Subcutaneous abdominal adipose tissue (tissue), 5 donors: ENCODE measurements around the gene DBNDD1.
A peak's percentile ranks its signal among the peaks of the same experiment; 100 is the strongest.
"Not testable (repeated sequence)": the region's sequence is repeated elsewhere in the genome, so short reads cannot be mapped to it uniquely, and the experiment has no call there.

Experiments
- H3K27ac ChIP-seq: one replicate; pipeline ENCODE4 v1.7.0; 2013; ENCODE audit warnings: low read depth, mild to moderate bottlenecking, inconsistent platforms, low read length, moderate library complexity
- H3K27me3 ChIP-seq, 5 donors: one replicate each; pipeline ENCODE4 v1.7.0; 2013; ENCODE audit warnings: low read length in 5 of 5, inconsistent platforms in 1 of 5; ENCODE audit not compliant: control insufficient read depth in 5 of 5, insufficient read depth in 4 of 5
- H3K36me3 ChIP-seq, 5 donors: one replicate each; pipeline ENCODE4 v1.7.0; 2013; ENCODE audit warnings: low read length in 5 of 5; ENCODE audit not compliant: control insufficient read depth in 5 of 5, insufficient read depth in 5 of 5
- H3K4me1 ChIP-seq, 5 donors: one replicate each; pipeline ENCODE4 v1.7.0; 2013; ENCODE audit warnings: low read length in 5 of 5, mild to moderate bottlenecking in 3 of 5, moderate library complexity in 1 of 5; ENCODE audit not compliant: control insufficient read depth in 5 of 5, insufficient read depth in 5 of 5
- H3K4me3 ChIP-seq, 5 donors: one replicate each; pipeline ENCODE4 v1.7.0; 2013; ENCODE audit warnings: low read length in 5 of 5, low read depth in 1 of 5
- H3K9ac ChIP-seq, 5 donors: one replicate each; pipeline ENCODE4 v1.7.0; 2013; ENCODE audit warnings: low read length in 5 of 5, mild to moderate bottlenecking in 4 of 5, moderate library complexity in 3 of 5
- H3K9me3 ChIP-seq, 5 donors: one replicate each; pipeline ENCODE4 v1.7.0; 2013; ENCODE audit warnings: low read length in 5 of 5; ENCODE audit not compliant: control insufficient read depth in 5 of 5
- donor health status: healthy.
- donor health status: healthy.
- donor health status: healthy.
- donor health status: healthy.
- donor health status: healthy.

The DBNDD1 gene

DNA sequence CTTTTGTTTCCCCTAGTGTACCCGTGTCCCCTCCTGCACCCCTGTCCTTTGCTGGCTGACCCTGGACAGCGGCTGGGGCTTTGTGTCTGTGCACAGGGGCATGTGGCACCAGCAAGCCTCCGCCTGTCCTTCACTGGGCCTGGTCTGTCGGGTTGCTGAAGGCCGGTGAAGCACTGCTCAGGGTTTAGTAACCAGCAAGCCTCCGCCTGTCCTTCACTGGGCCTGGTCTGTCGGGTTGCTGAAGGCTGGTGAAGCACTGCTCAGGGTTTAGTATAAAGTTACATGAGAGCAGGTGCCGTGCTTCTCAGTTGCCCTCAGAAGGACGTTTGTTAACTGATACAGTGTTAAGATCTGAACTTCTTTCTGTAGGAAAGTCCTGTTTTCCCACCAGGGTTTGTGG, 36.9 kb downstream of the DBNDD1 start:
- no peak overlapping the region for H3K27ac ChIP-seq
- H3K9me3 ChIP-seq, result no peaks in the 10 kb centered on the region
- H3K36me3 ChIP-seq, result peaks cover 0 to 90% (median 74%) of the 10 kb centered on the region in 5 donors
- no peaks in the 10 kb centered on the region for H3K4me1 ChIP-seq
- no peak overlapping the region for H3K4me3 ChIP-seq
- no peak overlapping the region for H3K9ac ChIP-seq
- no peaks in the 10 kb centered on the region for H3K27me3 ChIP-seq

DNA sequence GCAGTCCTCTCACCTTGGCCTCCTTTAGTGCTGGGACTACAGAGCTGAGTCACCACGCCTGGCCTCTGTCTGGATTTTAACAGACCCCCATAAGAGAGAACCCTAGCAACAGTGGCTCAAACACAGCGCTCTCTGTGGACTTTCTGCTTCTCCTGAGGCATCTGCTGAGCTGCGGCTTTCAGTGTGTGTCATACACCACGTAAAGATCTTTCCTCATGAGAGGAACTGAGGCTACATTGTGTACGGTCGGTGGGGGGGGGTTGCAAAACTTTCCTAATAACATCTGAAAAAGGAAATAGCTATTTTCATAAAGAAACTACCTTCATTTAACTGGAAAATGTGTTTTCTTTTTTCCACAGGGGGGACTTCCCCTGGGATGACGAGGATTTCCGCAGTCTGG, 37.8 kb downstream of the DBNDD1 start:
- no peak overlapping the region for H3K4me3 ChIP-seq
- H3K9ac ChIP-seq, result no peak overlapping the region
- H3K9me3 ChIP-seq, result no peaks in the 10 kb centered on the region
- H3K36me3 ChIP-seq, result peaks cover 0 to 81% (median 65%) of the 10 kb centered on the region in 5 donors
- no peaks in the 10 kb centered on the region for H3K4me1 ChIP-seq
- H3K27ac ChIP-seq, result no peak overlapping the region
- H3K27me3 ChIP-seq, result no peaks in the 10 kb centered on the region

DNA sequence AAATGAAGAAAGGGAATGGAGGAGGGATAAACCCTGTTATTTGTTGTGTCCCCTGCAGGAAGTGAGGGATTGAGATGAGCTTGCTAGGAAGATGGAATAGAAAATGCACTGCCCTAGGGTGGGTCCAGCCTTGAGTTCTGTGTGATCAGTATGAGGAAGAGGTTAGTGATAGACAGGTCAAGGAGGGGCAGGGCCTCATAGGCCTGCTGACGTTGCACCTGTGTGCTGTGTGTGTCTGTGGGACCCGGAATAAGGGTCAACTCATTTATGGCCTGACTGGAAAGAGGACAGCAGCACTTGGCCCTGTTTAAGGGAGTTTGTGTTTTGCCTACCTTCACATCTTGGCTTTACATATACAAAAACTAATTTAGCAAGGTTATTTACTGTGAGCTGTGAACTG, 44.4 kb downstream of the DBNDD1 start:
- no peak overlapping the region for H3K27ac ChIP-seq
- peaks cover 0 to 3% (median 0%) of the 10 kb centered on the region in 5 donors for H3K9me3 ChIP-seq
- H3K36me3 ChIP-seq, result peaks cover 0 to 22% (median 15%) of the 10 kb centered on the region in 5 donors
- no peak overlapping the region for H3K4me3 ChIP-seq
- peaks cover 5 to 36% (median 27%) of the 10 kb centered on the region in 5 donors for H3K4me1 ChIP-seq
- no peaks in the 10 kb centered on the region for H3K27me3 ChIP-seq
- no peak overlapping the region for H3K9ac ChIP-seq

DNA sequence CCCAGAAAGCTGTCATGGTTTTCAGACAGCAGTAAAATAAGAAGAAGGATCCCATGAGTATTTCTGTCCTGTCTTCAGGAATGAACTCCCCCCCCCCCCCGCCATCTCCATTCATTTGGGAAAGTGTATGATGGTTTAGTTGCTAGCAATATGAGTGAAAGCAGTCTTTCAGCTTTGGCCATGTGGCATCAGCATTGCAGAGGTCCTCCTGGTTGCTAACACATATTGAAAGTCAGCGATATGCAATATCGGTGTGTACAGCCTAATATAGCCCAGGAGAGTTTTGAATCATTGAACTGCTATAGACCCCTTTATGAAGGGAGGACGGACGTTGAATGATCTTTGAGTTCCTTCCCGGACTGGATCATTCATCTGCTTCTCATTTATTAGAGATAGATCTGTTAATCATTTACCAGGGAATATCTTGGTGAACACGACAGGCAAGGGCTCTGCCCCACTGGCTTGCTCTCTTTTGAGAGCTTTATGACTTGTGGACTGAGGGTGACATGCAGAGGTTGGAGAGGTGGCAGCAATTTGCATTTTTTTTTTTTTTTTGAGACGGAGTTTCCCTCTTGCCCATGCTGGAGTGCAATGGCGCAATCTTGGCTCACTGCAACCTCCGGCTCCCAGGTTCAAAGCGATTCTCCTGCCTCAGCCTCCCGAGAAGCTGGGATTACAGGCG, 45.5 kb downstream of the DBNDD1 start:
- Histone ChIP-seq H3K9me3 (peaks cover 0 to 3% (median 0%) of the 10 kb centered on the region in 5 donors), H3K27ac (no peak overlapping the region), H3K9ac (peak overlapping the region in 3 of 5 donors; percentile 85 to 98 (median 93)), H3K4me1 (peaks cover 5 to 36% (median 27%) of the 10 kb centered on the region in 5 donors), H3K36me3 (peaks cover 0 to 12% (median 10%) of the 10 kb centered on the region in 5 donors), H3K27me3 (no peaks in the 10 kb centered on the region), H3K4me3 (peak overlapping the region in 4 of 5 donors; percentile 88 to 96 (median 89))

DNA sequence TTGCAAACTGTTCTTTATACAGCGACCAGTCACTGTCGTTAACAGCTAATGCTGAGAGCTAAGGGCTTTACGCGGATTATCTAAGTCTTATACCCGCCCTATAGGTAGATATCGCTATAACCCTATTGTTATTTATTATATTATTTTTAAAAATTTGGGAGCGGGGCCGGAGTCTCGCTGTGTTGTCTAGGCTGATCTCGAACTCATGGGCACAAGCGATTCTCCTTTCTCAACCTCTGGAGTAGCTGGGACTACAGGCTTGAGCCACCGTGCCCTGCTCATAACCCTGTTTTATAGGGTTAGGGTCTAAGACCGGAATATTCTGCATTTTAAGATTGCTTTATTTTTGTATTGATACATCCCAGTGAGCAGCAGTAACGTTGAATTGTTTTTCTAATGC, 46.0 kb downstream of the DBNDD1 start:
- Histone ChIP-seq H3K9me3 (peaks cover 0 to 3% (median 0%) of the 10 kb centered on the region in 5 donors), H3K36me3 (peaks cover 0 to 9% (median 8%) of the 10 kb centered on the region in 5 donors), H3K4me1 (peaks cover 5 to 36% (median 27%) of the 10 kb centered on the region in 5 donors), H3K27me3 (no peaks in the 10 kb centered on the region), H3K9ac (peak overlapping the region; percentile 48 to 98 (median 87)), H3K4me3 (peak overlapping the region; percentile 88 to 96 (median 89)), H3K27ac (peak overlapping the region; percentile 79)

DNA sequence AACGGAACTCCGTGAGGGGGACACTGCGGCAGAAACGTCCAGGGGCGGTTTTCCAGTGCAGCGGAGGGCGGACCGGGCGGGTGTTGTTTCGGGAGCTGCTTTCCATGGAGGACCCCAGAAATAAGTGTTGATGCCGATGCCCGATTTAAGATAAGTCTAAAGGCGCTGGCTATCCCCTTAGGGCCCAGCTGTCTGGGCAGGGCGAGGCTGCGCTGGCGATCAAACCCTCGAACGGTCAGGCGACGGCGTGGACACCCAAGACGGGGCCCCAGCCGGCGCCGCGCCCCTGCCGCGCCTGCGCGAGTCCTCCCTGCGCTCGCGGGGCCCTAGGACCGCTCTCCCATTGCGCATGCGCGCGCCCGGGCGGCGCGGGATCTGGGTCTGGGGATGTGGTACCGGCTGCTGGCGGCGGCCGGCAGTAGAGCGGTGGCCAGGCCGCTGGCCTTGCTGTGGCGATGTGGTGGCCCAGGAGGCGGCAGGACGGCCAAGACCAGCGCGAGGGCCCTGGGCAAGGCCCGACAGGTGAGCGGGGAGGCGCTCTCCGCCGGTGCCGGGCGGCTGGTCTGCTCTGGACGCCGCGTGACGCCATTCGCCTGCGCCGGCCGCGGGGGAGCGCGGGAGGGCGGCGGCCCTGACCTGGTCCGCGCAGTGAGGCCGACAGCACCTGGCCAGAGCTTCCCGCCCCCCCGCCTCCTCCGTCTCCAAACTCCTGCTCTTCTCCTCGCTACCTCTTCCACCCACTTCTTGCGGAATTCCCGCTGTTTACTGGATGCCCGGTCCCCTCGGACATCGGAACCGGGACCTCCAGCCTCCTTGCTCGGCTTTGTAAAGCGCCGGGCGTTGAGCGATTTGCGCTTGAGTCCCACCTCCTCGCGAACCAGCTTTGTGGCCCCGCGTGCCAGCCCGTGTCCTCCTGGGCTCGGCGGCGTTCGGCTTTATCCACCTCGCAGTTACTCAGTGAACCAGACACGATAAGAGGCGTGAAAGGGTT, 46.7 kb downstream of the DBNDD1 start:
- H3K36me3 ChIP-seq, result peaks cover 0 to 4% (median 2%) of the 10 kb centered on the region in 5 donors
- peak overlapping the region; percentile 88 to 96 (median 89) for H3K4me3 ChIP-seq
- peaks cover 0 to 3% (median 0%) of the 10 kb centered on the region in 5 donors for H3K9me3 ChIP-seq
- peak overlapping the region; percentile 48 to 98 (median 87) for H3K9ac ChIP-seq
- H3K27me3 ChIP-seq, result no peaks in the 10 kb centered on the region
- peak overlapping the region; percentile 79 for H3K27ac ChIP-seq
- H3K4me1 ChIP-seq, result peaks cover 5 to 36% (median 27%) of the 10 kb centered on the region in 5 donors

DNA sequence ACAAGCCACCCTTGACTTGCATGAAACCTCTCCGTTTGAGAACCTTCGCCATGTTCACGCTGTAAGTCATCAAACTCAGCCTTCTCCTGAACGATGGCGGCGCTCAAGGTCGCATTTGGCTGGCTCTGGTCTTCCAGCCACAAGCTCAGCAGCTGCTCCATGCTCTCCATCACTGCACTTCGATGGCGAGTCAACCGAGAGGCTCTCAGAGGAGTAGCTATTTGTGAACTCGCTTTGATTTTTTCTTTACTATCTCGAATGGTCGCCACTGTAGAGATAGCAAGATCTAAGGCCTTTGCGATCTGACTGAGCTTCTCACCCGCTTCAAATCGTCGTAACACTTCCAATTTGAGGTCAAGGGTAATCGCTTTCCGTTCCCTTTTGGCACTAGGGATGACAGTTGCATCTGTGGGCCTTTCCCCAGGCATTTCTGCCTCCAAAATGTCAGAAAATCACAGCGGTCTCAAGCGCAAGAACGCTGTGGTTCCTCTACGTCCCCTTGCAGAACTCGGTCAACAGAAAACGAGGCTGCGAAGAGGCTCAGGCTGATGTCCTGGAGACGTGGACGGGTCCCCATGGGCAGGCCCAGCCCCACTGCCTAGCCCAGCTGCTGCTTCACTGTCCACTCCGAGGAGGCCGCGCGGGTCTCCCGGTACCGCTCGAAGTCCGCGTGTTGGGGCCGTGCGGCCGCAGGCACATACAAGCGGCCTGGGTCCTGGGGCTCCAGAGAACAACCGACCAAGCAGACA, 47.6 kb downstream of the DBNDD1 start:
- Histone ChIP-seq H3K4me3 (peak overlapping the region; percentile 71 to 96 (median 89)), H3K27me3 (no peaks in the 10 kb centered on the region), H3K9ac (peak overlapping the region in 4 of 5 donors; percentile 85 to 98 (median 90)), H3K36me3 (peaks cover 0 to 10% (median 4%) of the 10 kb centered on the region in 5 donors), H3K4me1 (peaks cover 5 to 36% (median 27%) of the 10 kb centered on the region in 5 donors), H3K27ac (peak overlapping the region; percentile 79), H3K9me3 (peaks cover 0 to 3% (median 0%) of the 10 kb centered on the region in 5 donors)

DNA sequence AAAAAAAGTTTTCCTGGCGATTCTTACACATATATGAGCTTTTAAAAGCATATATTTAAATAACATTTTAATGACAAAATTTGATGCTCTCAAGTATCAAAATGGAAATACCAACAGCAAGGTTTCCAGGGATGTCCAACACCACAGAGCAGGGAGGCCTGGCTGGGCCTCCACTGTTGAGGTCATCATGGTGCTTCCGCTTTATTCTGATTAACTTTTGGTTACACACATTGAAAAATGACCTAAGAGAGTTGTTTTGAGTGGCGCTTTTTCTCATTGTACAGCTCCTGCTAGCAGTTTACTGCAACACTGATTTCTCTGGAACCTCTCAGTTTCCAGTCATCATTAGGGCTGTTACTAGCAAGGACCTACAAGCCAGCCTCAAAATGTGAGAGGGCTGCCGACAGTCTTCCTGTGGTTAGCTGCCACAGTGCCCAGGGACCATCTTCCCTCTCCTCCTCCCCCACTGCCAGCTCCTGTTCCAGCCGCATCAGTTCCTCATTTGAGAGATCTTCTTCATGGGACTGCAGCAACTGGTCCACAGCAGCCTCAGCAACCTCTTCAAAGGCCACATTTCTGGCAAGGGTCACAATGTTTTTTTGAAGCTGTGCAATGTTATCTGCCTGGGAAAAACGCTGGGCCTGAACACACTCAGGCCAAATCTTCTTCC, 49.4 kb downstream of the DBNDD1 start:
- H3K4me1 ChIP-seq, result peaks cover 5 to 36% (median 27%) of the 10 kb centered on the region in 5 donors
- no peaks in the 10 kb centered on the region for H3K27me3 ChIP-seq
- H3K36me3 ChIP-seq, result peaks cover 0 to 25% (median 12%) of the 10 kb centered on the region in 5 donors
- no peak overlapping the region for H3K4me3 ChIP-seq
- H3K9ac ChIP-seq, result no peak overlapping the region
- no peak overlapping the region for H3K27ac ChIP-seq
- H3K9me3 ChIP-seq, result peaks cover 0 to 3% (median 0%) of the 10 kb centered on the region in 5 donors

DNA sequence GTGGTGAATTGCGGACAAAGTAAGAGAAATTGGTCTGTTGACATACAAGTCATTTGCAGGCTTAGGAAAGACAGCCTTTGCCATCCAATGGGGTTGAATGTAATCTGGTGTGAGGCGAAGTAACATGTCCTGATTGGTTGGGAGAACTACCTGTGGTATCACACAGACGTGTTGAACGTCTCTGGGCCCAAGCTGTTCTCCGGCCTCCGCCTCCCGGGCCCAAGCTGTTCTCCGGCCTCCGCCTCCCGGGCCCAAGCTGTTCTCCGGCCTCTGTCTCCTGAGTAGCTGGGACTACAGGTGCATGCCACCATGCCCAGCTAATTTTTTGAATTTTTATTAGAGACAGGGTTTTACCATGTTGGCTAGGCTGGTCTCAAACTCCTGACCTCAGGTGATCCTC, 51.2 kb downstream of the DBNDD1 start:
- H3K27me3 ChIP-seq, H3K27ac ChIP-seq, H3K9ac ChIP-seq, H3K9me3 ChIP-seq, H3K4me3 ChIP-seq: not testable (repeated sequence)
- Histone ChIP-seq H3K4me1 (peaks cover 5 to 24% (median 17%) of the 10 kb centered on the region in 5 donors), H3K36me3 (peaks cover 0 to 43% (median 23%) of the 10 kb centered on the region in 5 donors)
